Ammon's horn (tissue), 1 donor: ENCODE data around the gene DNAH17.
A peak's percentile ranks its signal among the peaks of the same experiment; 100 is the strongest.

ENCODE experiments used
- DNase-seq: peaks from one replicate; pipeline ENCODE4 v3.0.0-alpha.2; 2016; ENCODE audit warnings: low spot score

DNAH17 gene

DNA sequence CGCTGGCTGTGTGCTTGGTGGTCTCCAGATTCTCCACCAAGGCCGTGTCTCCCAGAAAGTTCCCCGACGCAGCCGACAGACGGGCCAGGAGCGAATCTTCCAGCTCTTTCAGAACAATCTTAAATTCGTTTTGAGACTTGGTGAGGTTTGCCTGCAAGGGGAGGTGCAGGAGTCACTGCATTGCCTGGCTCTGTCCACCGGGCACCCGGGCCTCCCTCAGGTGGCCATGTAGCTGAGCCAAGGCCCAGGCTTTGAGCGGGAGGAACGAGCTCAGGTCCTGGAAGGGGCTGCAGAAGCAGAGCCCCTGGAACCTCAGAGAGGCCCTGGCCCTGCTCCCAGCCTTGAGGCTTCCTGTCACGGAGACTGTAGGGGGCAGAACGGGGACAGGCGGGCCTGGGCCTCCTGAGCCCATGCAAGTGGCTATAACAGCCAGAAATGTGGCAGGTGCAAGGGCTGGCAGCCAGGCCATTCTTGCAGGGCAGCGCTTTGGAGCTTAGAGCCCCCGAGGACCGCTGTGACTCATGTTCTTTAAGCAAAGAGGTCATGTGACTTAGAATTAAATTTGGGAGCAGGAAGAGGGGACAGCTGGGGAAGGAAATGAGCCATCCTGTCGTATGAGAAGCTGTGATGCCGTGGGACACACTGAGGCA is 126.4 kb downstream of the DNAH17 start:
- no peak for DNase-seq

DNA sequence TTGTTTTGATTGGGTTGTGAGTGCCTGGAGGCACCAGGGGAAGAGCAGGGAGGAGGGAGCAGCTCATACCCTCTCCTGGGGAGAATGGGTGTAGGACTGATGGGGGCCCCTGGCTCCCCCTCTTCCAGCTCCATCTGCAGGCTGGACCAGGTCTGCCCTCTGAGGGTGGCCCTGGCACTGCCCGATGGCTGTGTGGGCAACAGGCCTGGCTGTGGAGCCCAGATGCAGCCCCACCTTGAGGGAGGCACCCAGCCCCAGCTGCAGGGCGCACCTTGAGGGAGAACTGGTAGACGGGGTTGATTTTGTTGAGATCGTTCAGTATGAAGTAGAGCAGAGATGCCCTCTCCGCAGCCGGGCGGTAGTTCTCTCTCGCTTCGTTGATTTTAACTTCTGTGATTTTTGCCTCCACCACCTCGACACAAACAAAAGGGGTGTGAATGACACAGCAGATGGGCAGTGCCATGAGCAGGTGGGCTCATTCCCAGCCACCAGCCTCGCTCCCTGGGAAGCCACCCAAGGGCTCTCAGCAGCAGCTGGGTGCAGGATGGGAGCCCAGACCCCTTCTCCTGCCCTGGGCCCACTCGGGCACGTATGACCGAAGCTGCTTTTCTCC is 127.1 kb downstream of the DNAH17 start:
- no peak for DNase-seq

DNA sequence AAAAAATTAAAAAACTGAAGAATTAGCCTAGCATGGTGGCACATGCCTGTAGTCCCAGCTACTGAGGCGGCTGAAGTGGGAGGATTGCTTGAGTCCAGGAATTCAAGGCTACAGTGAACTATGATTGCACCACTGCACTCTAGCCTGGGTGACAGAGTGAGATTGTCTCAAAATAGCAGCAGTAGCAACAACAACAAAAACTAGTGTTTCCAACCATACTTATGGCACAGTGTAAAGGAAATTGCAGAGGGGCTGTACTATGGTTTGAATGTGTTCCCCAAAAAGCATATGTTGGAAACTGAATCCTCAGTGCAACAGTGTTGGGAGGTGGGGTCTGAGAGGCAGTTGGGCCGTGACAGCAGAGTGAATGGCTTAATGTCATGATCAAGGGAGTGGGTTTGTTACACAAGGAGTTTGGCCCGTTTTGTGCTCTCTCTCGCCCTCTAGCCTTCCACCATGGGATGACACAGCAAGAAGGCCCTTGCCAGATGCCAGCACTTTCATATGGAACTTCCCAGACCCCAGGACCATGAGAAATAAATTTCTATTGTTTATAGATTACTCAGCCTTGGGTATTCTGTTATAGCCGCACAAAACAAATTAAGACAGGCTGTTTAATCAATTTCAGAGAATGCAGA is 128.7 kb downstream of the DNAH17 start:
- DNase-seq, result no peak

DNA sequence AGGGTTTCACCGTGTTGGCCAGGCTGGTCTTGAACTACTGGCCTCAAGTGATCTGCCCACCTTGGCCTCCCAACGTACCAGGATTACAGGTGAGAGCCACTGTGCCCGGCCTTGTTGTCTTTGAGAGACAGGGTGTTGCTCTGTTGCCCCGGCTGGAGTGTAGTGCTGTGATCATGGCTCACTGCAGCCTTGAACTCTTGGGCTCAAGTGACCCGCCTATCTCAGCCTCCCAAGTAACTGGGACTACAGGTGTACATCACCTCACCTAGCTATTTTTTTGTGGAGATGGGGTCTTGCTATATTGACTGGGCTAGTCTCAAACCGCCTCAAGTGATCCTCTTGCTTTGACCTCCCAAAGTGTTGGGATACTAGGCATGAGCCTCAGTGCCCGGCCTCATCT is 130.4 kb downstream of the DNAH17 start:
- DNase-seq, result no peak

DNA sequence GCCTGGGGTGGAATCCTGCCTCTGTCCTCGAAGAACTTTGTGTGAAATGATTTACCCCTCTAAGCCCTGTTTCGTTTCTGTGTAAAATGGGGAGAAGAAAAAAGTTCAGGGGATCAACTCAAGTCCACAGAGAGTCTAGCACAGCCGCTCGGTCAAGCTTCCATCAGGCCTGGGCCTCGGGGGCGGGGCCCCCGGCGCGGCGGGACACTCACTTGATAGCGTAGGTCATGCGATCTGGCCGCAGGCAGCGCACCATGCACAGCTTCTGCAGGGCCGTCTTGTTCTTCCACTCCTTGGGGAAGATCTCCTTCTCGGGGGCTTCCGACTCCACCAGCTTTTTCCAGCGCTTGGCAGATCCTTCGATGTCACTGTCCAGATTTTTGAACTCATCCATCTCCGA is 132.8 kb downstream of the DNAH17 start:
- no peak for DNase-seq

DNA sequence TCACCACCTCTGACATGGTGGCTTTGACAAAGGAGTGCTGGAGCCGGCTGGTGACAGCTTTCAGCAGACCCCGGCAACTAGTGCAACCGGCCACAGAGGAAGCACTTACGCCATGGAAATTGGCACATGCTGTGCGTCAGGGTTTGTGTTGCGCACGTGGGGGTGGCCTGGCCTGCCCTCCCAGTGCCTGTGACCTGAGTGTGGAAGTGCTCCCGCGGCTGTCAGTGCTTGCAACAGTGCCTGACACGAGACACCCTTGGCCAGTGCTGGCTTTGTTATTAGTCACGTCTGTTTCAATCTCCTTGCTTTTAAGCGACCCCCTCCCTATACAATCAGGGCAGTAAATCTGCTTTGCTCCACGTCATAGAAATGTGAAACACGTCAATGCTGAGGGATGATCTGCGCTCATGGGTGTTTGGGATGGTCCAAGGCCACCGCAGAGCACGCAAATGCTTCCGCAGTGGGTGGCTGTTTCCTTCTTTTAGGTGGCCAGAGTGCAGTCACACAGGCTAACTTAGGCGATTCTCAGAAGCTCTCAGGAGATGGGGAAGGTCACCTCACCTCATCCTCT is 134.5 kb downstream of the DNAH17 start:
- no peak for DNase-seq

DNA sequence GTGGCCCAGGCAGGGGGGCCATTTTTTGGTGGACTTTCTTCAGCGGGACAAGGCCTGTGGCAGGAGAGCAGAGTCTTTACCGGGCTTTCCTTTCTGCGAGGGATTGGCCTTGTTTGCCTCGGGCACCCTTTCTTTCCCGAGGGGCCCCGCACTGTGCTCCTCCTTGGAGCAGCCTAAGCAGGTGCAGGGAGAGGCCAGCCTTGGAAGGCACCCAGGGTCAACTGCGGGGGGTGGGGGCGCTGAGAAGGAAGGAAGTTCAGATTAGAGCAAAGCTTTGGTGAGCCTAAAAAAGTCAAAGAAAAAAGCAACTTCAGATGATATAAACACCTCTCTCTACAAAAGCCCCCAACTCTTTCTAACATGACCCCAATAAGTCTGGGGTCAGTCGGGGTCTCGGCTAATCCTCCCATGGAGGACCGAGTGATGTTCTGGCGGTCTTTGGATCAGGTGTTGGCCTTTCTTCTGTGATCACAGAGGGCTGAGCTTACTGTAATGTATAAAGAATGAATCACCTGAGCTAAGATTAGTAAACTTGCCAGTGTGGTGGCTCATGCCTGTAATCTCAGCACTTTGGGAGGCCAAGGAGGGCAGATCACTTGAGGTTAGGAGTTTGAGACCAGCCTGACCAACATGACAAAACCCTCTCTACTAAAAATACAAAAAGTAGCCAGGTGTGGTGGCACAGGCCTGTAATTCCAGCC is 135.8 kb downstream of the DNAH17 start:
- no peak for DNase-seq

DNA sequence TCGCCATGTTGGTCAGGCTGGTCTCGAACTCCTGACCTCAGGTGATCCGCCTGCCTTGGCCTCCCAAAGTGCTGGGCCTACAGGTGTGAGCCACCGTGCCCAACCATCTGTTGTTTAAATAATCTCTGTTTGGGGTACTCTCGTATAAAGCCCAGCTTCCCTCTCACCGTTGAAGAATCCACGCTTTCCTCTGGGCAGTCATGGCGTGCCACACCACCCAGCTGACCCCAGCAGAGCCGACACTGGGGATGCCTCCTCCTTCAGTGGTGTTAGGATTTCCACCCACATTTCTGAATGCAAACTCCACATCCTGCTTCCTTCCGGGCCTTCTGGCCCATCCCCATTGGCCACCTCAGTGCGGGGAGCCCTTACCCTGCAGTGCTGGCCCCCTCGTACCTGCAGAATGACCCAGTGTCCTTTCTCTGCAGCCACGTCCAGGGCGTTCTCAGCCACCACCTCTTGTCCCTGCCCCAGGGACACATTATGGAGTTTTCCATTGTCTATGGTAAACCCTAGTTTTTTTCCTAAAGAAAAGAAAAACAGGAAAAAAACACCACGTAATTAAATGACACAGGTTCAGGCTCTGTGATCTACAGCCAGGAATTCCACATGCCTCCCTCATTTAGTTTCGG is 138.4 kb downstream of the DNAH17 start:
- no peak for DNase-seq

DNA sequence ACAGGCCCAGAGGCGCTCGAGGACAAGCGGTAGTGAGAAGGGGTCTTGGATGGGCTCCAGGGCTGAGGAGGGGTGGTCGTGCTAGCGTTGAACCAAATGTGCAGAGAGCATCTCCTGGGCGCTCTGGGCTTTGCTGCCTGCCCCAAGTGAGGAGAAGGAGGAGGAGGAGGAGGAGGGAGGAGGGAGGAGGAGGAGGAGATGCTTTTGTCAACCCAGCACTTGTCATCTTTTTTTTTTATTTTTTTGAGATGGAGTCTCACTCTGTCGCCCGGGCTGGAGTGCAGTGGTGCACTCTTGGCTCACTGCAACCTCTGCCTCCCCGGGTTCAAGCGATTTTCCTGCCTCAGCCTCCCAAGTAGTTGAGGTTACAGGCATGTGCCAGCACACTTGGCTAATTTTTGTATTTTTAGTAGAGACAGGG is 138.9 kb downstream of the DNAH17 start:
- no peak for DNase-seq

DNA sequence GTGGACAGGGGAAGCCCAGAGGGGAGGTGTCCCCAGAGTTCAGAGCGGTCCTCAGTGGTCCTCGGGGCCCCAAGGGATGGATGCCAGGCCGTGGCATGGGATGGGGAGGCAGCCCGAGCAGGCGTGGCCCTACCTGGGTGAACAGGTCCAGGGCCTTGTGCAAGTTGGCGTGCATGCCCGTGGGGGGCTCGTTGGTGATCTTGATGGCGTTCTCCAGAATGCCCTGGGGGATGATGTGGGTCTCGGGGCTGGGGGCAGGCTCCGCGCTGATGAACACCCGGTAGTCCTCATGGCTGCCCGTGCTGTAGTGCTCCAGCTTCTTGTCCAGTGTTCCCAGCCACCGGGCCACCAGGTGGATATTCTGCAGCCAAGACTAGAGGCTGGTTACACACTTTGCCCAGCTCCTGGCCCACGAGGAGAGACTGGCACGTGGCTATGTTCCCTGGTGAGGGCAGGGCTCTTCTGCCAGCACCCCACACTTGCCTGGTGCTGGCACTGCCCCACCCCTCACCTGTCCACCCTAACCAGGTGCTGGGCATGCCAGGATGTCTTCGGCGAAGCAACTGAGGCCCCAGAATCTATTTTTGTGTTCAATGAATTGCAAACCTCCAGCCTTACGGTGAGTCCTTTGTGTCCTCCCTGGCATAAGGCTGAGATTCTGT is 139.6 kb downstream of the DNAH17 start:
- no peak for DNase-seq

DNA sequence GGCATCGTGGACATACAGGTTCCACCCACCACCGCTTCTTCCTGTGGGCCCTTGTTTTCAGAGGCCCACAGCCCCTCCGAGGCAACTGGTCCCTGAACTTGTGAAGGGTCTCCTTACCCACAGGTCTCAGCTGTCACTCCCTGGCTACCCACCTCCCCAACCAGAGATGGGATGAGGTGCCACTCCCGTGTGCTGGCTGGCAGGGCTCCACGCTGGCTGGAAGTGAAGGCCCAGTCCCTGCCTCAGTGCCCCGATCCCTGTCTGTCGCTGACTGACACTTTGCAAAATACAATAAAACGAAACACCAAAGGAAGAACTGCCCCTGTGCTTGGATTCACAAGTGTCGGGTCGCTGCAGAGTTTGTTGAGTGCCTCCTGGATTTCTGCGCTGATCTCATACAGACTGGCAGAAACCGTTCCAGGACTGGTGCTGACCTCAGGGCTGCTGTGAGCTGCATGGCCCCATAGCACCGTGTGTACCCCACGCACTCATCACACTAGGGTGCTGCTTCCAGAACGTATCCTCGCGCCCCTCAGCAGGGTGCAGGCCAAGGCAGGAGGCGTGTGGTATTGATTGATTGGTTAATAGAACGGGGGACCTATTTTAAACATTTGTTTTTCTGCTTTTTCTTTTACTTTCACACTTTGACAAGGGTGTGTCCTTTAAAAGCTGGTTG is 141.7 kb downstream of the DNAH17 start:
- no peak for DNase-seq

DNA sequence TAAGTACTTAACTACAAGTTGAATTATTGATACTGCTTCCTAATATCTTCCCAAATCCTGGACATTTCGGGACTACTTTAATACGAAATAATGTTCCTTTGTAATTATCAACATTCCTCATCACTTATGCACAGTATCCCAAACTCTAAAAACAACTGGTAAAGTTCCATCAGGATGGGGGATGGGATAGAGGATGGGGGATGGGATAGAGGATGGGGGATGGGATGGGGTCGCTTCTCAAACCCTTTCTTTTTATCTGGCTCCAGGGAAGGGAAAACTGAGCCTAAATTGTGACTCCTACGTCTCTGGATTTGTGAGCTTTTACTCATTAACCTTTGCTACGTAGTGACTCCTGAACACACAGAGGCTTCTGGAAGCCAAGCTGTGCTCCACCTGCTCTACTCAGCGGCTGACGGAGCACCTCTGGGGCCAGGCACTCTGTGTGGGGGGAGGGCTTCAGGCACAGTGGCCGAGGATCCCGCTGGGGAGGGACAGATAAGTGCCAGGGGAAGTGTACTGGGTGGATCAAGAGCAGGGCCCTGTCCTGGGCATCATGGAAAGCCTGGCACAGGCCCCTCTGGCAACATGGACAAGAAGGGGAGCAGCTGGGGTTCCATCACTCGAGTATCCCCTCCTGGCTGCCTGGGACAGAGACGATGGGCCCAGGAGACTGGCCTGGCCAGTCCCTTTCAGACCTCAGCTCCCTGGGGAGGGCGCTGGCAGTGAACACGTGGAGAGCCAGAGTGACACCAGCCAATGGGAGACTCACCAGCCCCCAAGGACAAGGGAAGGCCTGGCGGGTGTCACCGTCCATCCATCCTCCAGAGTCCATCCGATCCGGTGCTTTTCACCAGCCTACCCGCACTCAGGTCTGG is 142.5 kb downstream of the DNAH17 start:
- DNase-seq, result no peak

DNA sequence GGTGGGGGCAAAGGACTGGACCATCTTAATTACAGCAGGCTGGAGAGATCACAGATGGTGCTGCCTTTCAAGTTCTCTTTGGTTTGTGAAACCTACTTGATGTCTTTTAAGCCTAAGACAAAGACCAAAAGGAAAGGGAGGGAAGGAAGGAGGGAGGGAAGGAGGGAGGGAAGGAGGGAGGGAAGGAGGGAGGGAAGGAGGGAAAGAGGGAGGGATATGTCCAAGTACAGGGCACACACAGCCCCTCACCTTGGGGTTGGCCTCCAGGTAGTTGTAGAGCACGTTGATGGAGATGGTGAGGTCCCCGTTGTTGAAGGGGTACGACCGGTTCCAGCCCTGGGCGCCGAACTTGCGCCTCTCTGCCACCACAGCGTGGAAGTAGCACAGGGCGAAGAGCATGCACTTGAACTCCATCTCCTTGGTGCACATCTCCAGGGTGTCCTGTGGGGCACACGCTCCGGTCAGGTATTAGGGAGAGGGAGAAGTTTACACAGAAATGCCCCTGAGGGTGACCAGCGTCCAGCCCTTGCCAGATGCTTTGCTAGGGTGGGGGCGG is 143.3 kb downstream of the DNAH17 start:
- no peak for DNase-seq

DNA sequence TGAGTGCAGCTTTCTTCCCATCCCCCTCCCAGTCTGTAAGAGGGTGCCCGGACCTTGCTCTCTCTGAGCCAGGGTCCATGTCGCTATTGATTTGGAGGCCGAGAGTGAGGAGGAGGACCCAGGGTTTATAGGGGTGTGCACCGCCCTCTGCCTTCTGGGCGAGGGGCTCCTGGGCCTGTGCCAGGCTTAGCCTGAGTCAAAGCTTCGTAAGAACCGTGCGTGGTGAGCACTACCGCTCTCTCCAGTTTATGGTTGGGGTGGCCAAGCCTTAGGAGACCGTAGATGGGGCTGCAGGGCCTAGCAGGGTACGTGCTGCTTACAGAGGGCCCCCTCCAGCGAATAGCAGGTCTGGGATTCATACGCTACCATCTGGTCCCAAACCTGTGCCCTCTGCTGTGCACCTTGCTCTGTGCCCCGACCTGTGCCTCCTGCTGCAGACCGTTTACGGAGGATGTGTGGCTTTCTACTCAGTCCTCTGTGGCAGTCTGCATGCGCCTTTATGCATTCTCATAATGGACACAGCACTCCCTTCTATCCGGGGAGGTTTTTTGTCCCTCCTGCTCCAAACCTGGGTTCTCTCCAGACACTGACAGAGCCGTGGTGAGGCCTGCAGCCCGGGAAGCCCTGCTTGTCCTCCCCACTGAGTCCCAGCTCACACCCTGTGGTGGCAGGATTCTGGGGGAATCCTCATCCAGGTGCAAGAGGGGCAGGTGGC is 144.0 kb downstream of the DNAH17 start:
- DNase-seq, result no peak

DNA sequence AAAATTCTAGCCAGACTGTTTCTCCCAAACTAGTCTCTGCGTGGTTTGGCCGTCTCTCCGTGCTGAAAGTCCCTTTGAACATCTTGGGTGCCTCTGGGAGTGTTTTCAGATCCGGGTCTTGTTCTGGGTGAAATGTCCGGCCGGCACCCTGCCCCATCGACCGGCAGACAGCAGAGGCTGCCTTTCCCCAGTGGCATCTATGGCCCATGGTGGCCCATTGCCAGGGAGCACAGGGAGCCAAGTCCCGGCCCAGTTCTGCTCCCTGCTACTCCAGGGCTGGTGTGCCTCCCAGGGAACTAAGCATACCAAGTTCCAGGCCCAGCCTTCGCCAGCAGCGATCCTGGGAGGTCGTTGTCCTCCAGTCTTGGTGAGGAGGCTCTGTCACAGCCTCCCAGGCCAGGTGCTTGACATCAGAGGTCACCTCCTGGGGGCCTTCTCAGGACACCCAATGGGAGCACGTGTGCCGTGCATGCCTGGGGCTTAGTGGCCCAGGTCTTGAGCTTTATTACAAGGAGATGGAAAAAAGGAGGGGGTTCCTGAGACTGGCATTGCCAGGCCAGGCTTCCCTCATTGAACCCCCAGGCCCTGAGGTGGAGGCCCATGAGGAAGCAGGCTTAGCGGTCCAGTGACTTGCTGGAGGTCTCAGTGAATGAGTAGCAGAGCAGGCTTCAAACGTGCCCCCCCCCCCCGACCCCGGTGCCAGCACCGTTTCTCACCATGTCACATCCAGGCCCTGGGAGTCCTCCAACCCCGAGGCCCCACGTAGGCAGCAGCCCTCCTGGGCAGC is 144.8 kb downstream of the DNAH17 start:
- DNase-seq, result peak; percentile 91

DNA sequence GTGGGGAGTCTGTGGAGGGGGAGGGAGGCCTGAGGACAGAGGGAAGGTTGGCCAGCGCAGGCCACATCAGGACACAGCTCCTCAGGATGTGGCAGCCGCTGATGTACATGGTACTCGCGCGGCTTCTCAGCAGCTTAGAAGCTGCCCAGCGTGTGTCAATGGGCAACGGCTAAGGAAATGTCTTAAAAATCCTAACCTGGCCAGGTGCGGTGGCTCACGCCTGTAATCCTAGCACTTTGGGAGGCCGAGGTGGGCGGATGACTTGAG is 145.6 kb downstream of the DNAH17 start:
- no peak for DNase-seq

DNA sequence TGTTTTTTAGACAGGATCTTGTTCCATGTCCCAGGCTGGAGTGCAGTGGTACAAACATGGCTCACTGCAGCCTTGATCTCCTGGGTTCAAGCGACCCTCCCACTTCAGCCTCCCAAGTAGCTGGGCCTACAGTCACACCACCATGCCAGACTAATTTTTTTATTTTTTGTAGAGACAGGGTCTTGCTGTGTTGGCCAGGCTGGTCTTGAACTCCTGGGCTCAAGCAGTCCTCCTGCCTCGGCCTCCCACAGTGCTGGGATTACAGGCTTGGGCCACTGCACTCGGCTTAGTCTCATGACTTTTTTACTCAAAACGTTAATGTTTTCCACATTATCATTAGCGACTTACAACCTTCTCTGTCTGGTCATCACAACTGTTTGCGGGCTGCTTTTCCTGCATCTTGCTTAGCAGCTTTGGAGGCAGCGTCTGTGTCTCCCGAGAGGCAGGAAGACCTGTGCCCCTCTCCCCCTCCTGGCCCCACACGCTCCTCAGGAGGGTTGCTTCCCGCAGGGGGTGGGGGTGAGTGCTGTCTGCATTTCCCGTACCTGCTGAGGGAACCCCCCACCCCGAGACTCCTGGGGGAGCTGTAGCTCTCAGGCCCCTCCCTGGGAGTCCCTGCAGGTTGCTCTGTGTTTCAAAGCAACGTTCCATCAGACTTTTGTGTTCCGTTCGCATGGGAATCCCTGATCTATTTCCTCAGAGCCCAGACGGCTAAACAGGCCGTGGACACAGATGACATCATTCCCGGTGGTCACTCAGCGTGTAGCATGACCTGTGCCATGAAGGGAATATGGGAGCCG is 146.1 kb downstream of the DNAH17 start:
- no peak for DNase-seq

DNA sequence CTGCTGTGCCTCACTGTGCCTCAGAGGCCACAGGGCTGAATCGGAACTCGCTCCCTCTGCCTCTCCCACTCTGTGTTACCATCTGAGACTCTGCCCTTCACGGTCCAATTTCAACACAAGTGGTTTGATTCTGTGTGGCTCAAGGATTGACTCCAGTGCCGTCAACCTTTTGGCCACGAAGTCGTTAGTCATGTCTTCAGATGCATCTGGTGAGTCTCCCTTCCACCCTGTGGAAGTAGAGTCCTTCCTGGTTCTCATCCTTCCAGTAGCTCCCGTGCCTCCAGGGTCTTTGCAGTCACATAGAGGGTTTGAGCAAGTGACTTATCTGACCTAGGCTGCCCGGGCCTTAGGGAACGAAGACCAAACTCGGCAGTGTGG is 147.6 kb downstream of the DNAH17 start:
- DNase-seq, result no peak
